ENCODE data around the gene SLC35F3.
"Not testable (repeated sequence)": the region's sequence is repeated elsewhere in the genome, so short reads cannot be mapped to it uniquely, and the experiment has no call there.

Gene SLC35F3

DNA sequence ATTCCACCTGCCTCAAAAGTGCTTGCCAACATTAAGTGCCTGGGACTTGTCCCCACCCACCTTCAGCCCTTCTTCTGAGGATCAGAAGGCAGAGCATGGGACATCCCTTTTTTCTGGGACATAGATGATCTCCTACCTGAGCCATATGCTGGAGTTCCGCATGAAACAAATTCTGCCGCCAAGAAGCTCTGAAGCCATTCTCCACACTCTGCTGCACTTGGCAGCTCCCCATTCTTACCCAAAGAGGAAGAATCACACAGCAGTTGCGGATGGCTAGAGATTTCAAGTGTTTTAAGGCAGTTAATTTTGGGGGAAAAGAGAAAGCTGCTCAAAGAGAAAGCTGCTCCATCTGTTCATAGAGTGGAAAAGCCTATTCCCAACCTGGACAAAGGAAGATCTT is 271.5 kb downstream of the SLC35F3 start:
- peaks cover 2% of the 10 kb centered on the region for H3K9me3 Mint-ChIP-seq
- H3K4me1 Mint-ChIP-seq: no peaks in the 10 kb centered on the region
- peaks cover 18% of the 10 kb centered on the region for H3K27me3 Mint-ChIP-seq
- ATAC-seq (ENCODE audit: low read depth) (no peak), DNase-seq (ENCODE audit: low spot score in 2 of 2) (no peak)
- H3K27ac Mint-ChIP-seq: no peak overlapping the region
- no peaks in the 10 kb centered on the region for H3K36me3 Mint-ChIP-seq
- H3K4me3 Mint-ChIP-seq: no peak overlapping the region

- H3K4me3 Mint-ChIP-seq; H3K4me1 Mint-ChIP-seq; DNase-seq (ENCODE audit: low spot score in 2 of 2); H3K9me3 Mint-ChIP-seq; ATAC-seq (ENCODE audit: low read depth); H3K36me3 Mint-ChIP-seq; H3K27ac Mint-ChIP-seq: not testable (repeated sequence)
- H3K27me3 Mint-ChIP-seq: peaks cover 21% of the 10 kb centered on the region
Measured at GRCh38 chr1:234176847-234177246, 272.4 kb downstream of the SLC35F3 start.

- Mint-ChIP-seq H3K27ac (no peak overlapping the region), H3K9me3 (peaks cover 6% of the 10 kb centered on the region), H3K4me1 (no peaks in the 10 kb centered on the region), H3K27me3 (peaks cover 26% of the 10 kb centered on the region), H3K4me3 (no peak overlapping the region), H3K36me3 (no peaks in the 10 kb centered on the region)
- DNase-seq (ENCODE audit: low spot score in 2 of 2) (no peak), ATAC-seq (ENCODE audit: low read depth) (no peak)
Measured at GRCh38 chr1:234185438-234185837, 281.0 kb downstream of the SLC35F3 start.

GRCh38 chr1:234186037-234186688 is 281.7 kb downstream of the SLC35F3 start:
- Mint-ChIP-seq H3K27ac (no peak overlapping the region), H3K4me3 (no peak overlapping the region), H3K36me3 (no peaks in the 10 kb centered on the region), H3K4me1 (no peaks in the 10 kb centered on the region), H3K9me3 (peaks cover 8% of the 10 kb centered on the region), H3K27me3 (peaks cover 24% of the 10 kb centered on the region)
- DNase-seq (ENCODE audit: low spot score in 2 of 2): no peak
- no peak for ATAC-seq (ENCODE audit: low read depth)

GRCh38 chr1:234188454-234188792 is 283.9 kb downstream of the SLC35F3 start:
- Mint-ChIP-seq H3K9me3 (peaks cover 18% of the 10 kb centered on the region), H3K36me3 (no peaks in the 10 kb centered on the region), H3K27ac (no peak overlapping the region), H3K4me3 (no peak overlapping the region), H3K4me1 (no peaks in the 10 kb centered on the region), H3K27me3 (peaks cover 18% of the 10 kb centered on the region)
- DNase-seq (ENCODE audit: low spot score in 2 of 2) (no peak), ATAC-seq (ENCODE audit: low read depth) (no peak)

DNA sequence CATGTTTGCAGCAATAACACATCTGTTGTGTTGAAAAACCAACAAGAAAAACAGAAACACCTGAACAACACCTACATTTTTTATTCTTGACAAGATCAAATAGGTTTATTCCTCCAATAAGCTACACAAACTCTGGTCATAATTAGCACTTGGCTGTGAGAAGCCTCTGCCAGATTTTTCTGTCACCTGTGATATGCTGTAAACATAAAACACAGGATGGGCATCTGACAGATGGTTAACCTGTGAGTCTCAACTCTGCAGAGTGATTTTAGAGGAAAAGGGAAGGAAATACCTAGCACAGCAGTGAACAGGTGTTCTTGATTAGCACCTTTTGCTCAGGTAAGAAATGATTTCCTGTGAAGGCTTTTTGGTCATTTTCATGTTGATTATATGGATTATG is 293.4 kb downstream of the SLC35F3 start:
- ATAC-seq (ENCODE audit: low read depth) (no peak), DNase-seq (ENCODE audit: low spot score in 2 of 2) (no peak)
- Mint-ChIP-seq H3K36me3 (no peaks in the 10 kb centered on the region), H3K9me3 (peaks cover 6% of the 10 kb centered on the region), H3K27ac (no peak overlapping the region), H3K4me3 (no peak overlapping the region), H3K4me1 (no peaks in the 10 kb centered on the region), H3K27me3 (peaks cover 10% of the 10 kb centered on the region)

GRCh38 chr1:234199476-234200127 is 295.1 kb downstream of the SLC35F3 start:
- no peak overlapping the region for H3K27ac Mint-ChIP-seq
- H3K36me3 Mint-ChIP-seq: no peaks in the 10 kb centered on the region
- H3K4me3 Mint-ChIP-seq: no peak overlapping the region
- no peak for ATAC-seq (ENCODE audit: low read depth)
- H3K4me1 Mint-ChIP-seq: no peaks in the 10 kb centered on the region
- H3K27me3 Mint-ChIP-seq: peaks cover 7% of the 10 kb centered on the region
- no peak for DNase-seq (ENCODE audit: low spot score in 2 of 2)
- no peaks in the 10 kb centered on the region for H3K9me3 Mint-ChIP-seq

DNA sequence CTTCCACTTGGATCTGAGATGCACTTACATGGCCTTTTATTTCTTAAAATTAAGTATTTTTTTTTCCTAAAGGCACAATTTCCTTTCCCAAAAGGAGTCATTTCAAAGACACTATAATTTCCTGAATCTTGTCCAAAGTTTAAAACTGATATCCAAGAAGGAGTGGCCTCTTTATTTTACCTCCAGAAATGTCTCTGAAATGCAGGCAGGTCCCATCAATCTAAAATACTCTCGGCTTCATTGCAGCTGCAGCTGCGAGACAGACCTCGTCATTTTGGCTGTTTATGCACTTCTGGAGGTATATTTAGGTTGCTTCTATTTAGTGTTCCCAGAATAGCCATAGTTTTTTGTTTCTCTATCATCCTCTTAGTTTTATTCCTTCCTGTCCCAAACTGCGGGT is 296.1 kb downstream of the SLC35F3 start:
- ATAC-seq (ENCODE audit: low read depth) (no peak), DNase-seq (ENCODE audit: low spot score in 2 of 2) (no peak)
- Mint-ChIP-seq H3K27me3 (peaks cover 7% of the 10 kb centered on the region), H3K4me3 (no peak overlapping the region), H3K9me3 (no peaks in the 10 kb centered on the region), H3K36me3 (no peaks in the 10 kb centered on the region), H3K27ac (no peak overlapping the region), H3K4me1 (no peaks in the 10 kb centered on the region)

DNA sequence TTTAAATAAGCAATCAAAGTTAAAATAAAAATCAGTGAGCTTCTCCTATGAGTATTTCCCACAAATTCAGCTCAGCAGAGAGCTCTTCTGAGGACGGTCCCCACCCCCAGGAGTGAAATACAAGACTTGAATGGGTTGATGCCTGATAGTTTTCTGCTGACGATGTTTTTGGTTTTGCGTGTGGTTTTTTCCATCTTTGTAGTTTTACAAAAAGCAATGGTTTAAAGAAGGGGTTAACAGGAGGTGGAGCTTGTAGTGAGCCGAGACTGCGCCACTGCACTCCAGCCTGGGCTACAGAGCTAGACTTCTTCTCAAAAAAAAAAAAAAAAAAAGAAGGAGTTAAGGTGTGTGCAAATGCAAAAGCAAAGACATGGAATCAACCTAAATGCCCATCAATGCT is 297.1 kb downstream of the SLC35F3 start:
- H3K27ac Mint-ChIP-seq: no peak overlapping the region
- no peak overlapping the region for H3K4me3 Mint-ChIP-seq
- peaks cover 7% of the 10 kb centered on the region for H3K27me3 Mint-ChIP-seq
- DNase-seq (ENCODE audit: low spot score in 2 of 2): no peak
- no peak for ATAC-seq (ENCODE audit: low read depth)
- no peaks in the 10 kb centered on the region for H3K36me3 Mint-ChIP-seq
- H3K4me1 Mint-ChIP-seq: no peaks in the 10 kb centered on the region
- peaks cover 1% of the 10 kb centered on the region for H3K9me3 Mint-ChIP-seq

DNA sequence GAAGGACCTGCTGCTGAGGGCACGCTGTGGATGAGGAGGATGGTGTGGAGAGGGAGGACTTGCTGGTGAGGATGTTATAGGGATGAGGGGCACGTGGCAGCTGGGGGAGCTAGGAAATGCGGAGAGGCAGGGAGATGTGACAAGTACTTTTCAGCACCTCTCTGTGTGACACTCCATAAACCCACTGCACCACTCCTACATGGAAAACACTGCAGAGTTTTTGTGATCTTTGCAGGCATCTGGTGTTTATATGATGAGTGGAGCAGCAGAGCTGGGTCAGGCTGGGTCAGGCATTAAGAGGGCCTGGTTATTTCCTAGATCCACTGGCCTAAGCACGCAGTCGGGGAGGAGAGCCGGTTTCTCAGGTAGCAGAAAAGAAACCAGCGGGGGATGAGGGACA is 301.5 kb downstream of the SLC35F3 start:
- Mint-ChIP-seq H3K27ac (no peak overlapping the region), H3K4me3 (no peak overlapping the region), H3K27me3 (peaks cover 8% of the 10 kb centered on the region), H3K4me1 (no peaks in the 10 kb centered on the region), H3K9me3 (peaks cover 3% of the 10 kb centered on the region), H3K36me3 (peaks cover 2% of the 10 kb centered on the region)
- DNase-seq (ENCODE audit: low spot score in 2 of 2): no peak
- no peak for ATAC-seq (ENCODE audit: low read depth)

- Mint-ChIP-seq H3K9me3 (peaks cover 3% of the 10 kb centered on the region), H3K27me3 (peaks cover 8% of the 10 kb centered on the region), H3K36me3 (peaks cover 2% of the 10 kb centered on the region), H3K4me3 (no peak overlapping the region), H3K4me1 (no peaks in the 10 kb centered on the region), H3K27ac (no peak overlapping the region)
- ATAC-seq (ENCODE audit: low read depth): no peak
- no peak for DNase-seq (ENCODE audit: low spot score in 2 of 2)
Measured at GRCh38 chr1:234206651-234207284, 302.3 kb downstream of the SLC35F3 start.

DNA sequence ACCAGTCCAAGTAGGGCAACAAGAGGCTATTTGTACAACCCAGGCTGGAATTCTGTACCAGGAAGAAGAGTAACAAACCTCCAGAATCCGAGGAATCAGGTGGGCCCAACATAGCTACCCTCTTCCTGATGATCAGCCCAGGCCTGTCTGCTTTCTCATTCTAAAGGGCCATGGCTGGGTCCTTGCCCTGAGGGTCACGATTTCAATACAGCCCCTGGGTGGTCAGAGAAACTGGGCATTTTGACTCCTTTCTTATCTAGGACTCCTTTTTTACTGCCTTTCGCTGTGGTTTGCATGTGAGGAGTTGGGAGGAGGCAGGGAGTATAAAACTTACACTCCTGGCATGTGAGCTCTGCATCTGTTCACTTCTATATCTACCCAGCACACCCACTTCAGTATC is 303.9 kb downstream of the SLC35F3 start:
- DNase-seq (ENCODE audit: low spot score in 2 of 2) (no peak), ATAC-seq (ENCODE audit: low read depth) (no peak)
- Mint-ChIP-seq H3K9me3 (peaks cover 7% of the 10 kb centered on the region), H3K4me1 (no peaks in the 10 kb centered on the region), H3K36me3 (peaks cover 2% of the 10 kb centered on the region), H3K4me3 (no peak overlapping the region), H3K27me3 (peaks cover 14% of the 10 kb centered on the region), H3K27ac (no peak overlapping the region)

DNA sequence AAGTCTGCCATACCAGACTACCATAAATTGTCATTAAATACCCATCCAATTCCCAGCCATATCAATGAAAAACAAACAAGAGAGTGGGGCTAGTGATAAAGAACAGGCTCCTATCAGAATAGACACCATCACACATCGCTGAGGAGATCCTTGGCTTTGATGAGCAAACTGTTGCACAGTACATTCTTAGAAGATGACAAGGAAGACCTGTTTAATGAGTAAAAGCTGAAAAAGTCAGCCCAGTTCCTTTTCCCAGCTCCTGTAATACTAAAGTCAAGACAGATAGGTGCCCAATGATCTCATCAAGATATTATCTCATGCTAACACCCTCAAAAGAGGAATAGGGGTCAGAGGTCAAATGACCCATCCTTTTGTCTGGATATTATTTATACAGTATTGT is 304.3 kb downstream of the SLC35F3 start:
- Mint-ChIP-seq H3K9me3 (peaks cover 7% of the 10 kb centered on the region), H3K27ac (no peak overlapping the region), H3K36me3 (peaks cover 2% of the 10 kb centered on the region), H3K4me1 (peaks cover under 1% of the 10 kb centered on the region), H3K4me3 (no peak overlapping the region), H3K27me3 (peaks cover 14% of the 10 kb centered on the region)
- ATAC-seq (ENCODE audit: low read depth) (no peak), DNase-seq (ENCODE audit: low spot score in 2 of 2) (no peak)

DNA sequence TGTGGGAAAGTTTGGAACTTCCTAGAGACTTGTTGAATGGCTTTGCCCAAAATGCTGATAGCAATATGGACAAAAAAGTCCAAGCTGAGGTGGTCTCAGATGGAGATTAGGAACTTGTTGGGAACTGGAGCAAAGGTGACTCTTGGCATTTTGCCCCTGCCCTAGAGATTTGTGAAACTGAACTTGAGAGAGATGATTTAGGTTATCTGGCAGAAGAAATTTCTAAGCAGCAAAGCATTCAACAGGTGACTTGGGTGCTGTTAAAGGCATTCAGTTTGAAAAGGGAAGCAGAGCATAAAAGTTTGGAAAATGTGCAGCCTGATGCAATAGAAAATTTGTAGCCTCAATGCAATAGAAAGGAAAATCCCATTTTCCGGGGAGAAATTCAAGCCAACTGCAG is 306.0 kb downstream of the SLC35F3 start:
- H3K27me3 Mint-ChIP-seq: peaks cover 17% of the 10 kb centered on the region
- not testable (repeated sequence) for H3K4me3 Mint-ChIP-seq; H3K4me1 Mint-ChIP-seq; H3K9me3 Mint-ChIP-seq; DNase-seq (ENCODE audit: low spot score in 2 of 2); ATAC-seq (ENCODE audit: low read depth); H3K27ac Mint-ChIP-seq; H3K36me3 Mint-ChIP-seq

GRCh38 chr1:234211855-234212254 is 307.4 kb downstream of the SLC35F3 start:
- H3K36me3 Mint-ChIP-seq; H3K27ac Mint-ChIP-seq; DNase-seq (ENCODE audit: low spot score in 2 of 2); H3K9me3 Mint-ChIP-seq; H3K4me1 Mint-ChIP-seq; H3K4me3 Mint-ChIP-seq; ATAC-seq (ENCODE audit: low read depth): not testable (repeated sequence)
- H3K27me3 Mint-ChIP-seq: peaks cover 25% of the 10 kb centered on the region

Measured in memory B cell (primary cell).